GM10266 (cell line): ENCODE measurements around the gene AZU1.

Experiments used
- DNase-seq: peaks from one replicate; pipeline ENCODE4 v3.0.0; 2012; ENCODE audit errors: extremely low spot score
- CTCF ChIP-seq: IDR thresholded peaks from 2 replicates; pipeline ENCODE4 v1.5.1; 2012; ENCODE audit warnings: mild to moderate bottlenecking, low read depth; ENCODE audit not compliant: control insufficient read depth, insufficient read depth; ENCODE audit errors: missing control alignments

AZU1 gene

GRCh38 chr19:808423-808775 is 19.2 kb upstream of the AZU1 start:
- TF ChIP-seq CTCF, result no peak
- DNase-seq, result no peak

DNA sequence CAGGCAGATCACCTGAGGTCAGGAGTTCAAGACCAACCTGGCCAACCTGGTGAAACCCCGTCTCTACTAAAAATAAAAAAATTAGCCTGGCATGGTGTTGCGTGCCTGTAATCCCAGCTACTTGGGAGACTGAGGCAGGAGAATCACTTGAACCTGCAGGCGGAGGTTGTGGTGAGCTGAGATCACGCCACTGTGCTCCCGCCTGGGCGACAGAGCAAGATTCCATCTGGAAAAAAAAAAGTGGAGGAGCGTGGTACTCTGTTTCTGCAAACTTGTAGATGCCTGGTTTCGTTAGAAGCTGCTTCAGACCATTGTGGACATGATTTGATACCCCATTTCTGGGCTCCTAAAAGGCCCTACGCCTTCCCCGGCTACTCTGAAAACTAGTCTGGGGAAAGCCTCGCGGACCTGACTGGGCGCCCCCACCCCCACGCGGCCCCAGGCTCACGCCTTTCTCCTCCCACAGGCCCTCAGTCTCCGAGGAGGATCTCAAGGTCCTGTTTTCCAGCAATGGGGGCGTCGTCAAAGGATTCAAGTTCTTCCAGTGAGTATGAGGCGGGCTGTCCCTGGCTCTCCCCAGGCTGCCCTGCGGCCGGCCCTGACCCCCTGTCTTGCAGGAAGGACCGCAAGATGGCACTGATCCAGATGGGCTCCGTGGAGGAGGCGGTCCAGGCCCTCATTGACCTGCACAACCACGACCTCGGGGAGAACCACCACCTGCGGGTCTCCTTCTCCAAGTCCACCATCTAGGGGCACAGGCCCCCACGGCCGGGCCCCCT is 17.4 kb upstream of the AZU1 start:
- TF ChIP-seq CTCF, result no peak
- DNase-seq, result no peak

GRCh38 chr19:810883-811489 is 16.7 kb upstream of the AZU1 start:
- no peak for TF ChIP-seq CTCF
- peak; percentile 38 for DNase-seq

- DNase-seq, result peak; percentile 45
- no peak for TF ChIP-seq CTCF
Observed at GRCh38 chr19:811506-812048, 16.1 kb upstream of the AZU1 start.

DNA sequence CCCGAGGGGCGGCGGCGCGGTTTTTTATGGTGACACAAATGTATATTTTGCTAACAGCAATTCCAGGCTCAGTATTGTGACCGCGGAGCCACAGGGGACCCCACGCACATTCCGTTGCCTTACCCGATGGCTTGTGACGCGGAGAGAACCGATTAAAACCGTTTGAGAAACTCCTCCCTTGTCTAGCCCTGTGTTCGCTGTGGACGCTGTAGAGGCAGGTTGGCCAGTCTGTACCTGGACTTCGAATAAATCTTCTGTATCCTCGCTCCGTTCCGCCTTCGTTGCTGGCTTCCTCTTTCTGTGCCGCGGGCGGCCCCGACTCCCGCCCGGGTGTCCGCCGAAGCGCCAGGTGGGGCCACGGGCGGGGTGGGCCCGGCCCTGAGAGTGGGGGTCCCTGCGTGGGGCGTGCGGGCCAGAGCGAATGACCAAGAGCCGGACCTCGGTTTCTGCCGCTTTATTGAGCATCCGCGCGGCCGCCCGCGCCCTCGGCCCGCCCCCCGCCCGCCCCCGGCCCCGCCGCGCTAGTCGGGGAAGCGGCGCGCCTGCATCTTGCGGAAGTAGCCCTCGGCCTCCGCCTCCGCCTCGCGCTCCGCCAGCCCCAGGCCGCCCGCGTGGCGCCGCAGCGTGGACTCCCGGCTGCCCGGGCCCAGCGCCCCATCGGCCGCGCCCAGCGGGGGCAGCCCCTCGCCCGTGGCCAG is 15.4 kb upstream of the AZU1 start:
- peak; percentile 55 for DNase-seq
- no peak for TF ChIP-seq CTCF

GRCh38 chr19:812747-813218 is 14.9 kb upstream of the AZU1 start:
- peak; percentile 35 for DNase-seq
- no peak for TF ChIP-seq CTCF
